Astrocyte (in vitro differentiated cells and primary cell): ENCODE data around the gene MAN2A1.

ENCODE experiments used
- EZH2 ChIP-seq: IDR thresholded peaks from 2 replicates; pipeline ENCODE4 v1.6.1; 2012; ENCODE audit warnings: mild to moderate bottlenecking, low read length, inconsistent platforms; ENCODE audit not compliant: insufficient read depth
- TF ChIP-seq, protein P1 (sequence below): IDR thresholded peaks from 2 replicates; pipeline ENCODE4 v1.5.1; 2011; ENCODE audit warnings: low read depth, mild to moderate bottlenecking, inconsistent platforms, low read length, moderate library complexity; ENCODE audit not compliant: insufficient read depth

DNA sequence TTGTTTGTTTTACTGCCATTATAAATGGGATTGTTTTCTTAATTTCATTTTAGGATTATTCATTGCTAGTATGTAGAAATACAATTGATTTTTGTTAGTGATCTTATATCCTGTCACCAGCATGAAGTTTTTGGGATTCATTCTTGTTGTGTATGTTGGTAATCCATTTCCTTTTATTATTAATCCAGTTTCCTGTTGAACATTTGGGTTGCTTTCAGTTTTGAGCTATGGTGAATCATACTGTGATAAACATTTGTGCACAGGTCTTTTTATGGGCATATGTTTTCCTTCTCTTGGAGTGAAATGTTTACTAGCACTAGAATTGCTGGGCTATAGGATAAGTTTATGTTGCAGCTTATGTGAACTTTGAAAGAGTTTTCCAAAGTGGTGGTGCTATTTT is 69.6 kb downstream of the MAN2A1 start:
- TF ChIP-seq, protein P1, sequence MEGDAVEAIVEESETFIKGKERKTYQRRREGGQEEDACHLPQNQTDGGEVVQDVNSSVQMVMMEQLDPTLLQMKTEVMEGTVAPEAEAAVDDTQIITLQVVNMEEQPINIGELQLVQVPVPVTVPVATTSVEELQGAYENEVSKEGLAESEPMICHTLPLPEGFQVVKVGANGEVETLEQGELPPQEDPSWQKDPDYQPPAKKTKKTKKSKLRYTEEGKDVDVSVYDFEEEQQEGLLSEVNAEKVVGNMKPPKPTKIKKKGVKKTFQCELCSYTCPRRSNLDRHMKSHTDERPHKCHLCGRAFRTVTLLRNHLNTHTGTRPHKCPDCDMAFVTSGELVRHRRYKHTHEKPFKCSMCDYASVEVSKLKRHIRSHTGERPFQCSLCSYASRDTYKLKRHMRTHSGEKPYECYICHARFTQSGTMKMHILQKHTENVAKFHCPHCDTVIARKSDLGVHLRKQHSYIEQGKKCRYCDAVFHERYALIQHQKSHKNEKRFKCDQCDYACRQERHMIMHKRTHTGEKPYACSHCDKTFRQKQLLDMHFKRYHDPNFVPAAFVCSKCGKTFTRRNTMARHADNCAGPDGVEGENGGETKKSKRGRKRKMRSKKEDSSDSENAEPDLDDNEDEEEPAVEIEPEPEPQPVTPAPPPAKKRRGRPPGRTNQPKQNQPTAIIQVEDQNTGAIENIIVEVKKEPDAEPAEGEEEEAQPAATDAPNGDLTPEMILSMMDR = no peak
- no peak for TF ChIP-seq EZH2
